HL-60 (cell line): ENCODE measurements around the gene ISG15.

ENCODE experiments used
- DNase-seq, 2 experiments: peaks; one replicate each; pipeline ENCODE4 v3.0.0-alpha.2; 2010 to 2020; ENCODE audit warnings: low read depth in 1 of 2, low spot score in 1 of 2
- H3K27ac ChIP-seq: fragments of 250-450 bp; sonication (Bioruptor Pico); replicated peaks from 2 replicates; pipeline ENCODE4 v1.5.1; 2020; ENCODE audit warnings: mild to moderate bottlenecking, moderate library complexity
- H3K27me3 ChIP-seq: fragments of 250-450 bp; sonication (Bioruptor Pico); 2 replicates; pipeline ENCODE4 v1.5.1; 2021; ENCODE audit warnings: mild to moderate bottlenecking, moderate library complexity; ENCODE audit not compliant: insufficient read depth, poor library complexity, severe bottlenecking
- H3K4me3 ChIP-seq: replicated peaks from 2 replicates; pipeline ENCODE4 v1.5.1; 2011; ENCODE audit warnings: mild to moderate bottlenecking, control low read depth, low read length; ENCODE audit not compliant: insufficient read depth
- CTCF ChIP-seq: IDR thresholded peaks from one replicate; pipeline ENCODE4 v1.5.1; 2011; ENCODE audit warnings: low read length, control low read depth, inconsistent platforms; ENCODE audit not compliant: insufficient read depth
- GABPA ChIP-seq: IDR thresholded peaks from 2 replicates; pipeline ENCODE4 v1.6.1; 2012; ENCODE audit warnings: low read depth
- POLR2AphosphoS5 ChIP-seq: IDR thresholded peaks from 2 replicates; pipeline ENCODE4 v1.6.1; 2012; ENCODE audit warnings: low read depth
- REST ChIP-seq: IDR thresholded peaks from 2 replicates; pipeline ENCODE4 v1.6.1; 2012; ENCODE audit warnings: low read depth; ENCODE audit not compliant: insufficient replicate concordance
- SPI1 ChIP-seq: IDR thresholded peaks from 2 replicates; pipeline ENCODE4 v1.6.1; 2012; ENCODE audit warnings: low read depth, mild to moderate bottlenecking, borderline replicate concordance

ISG15 gene

GRCh38 chr1:1049318-1050165 lies 36.2 kb downstream of the ISG15 start:
- no peak overlapping the region for H3K4me3 ChIP-seq
- TF ChIP-seq CTCF (no peak), GABPA (no peak), SPI1 (no peak), POLR2AphosphoS5 (no peak), REST (no peak)
- no peak overlapping the region for H3K27ac ChIP-seq
- DNase-seq = no peak
- H3K27me3 ChIP-seq = no peaks in the 10 kb centered on the region

DNA sequence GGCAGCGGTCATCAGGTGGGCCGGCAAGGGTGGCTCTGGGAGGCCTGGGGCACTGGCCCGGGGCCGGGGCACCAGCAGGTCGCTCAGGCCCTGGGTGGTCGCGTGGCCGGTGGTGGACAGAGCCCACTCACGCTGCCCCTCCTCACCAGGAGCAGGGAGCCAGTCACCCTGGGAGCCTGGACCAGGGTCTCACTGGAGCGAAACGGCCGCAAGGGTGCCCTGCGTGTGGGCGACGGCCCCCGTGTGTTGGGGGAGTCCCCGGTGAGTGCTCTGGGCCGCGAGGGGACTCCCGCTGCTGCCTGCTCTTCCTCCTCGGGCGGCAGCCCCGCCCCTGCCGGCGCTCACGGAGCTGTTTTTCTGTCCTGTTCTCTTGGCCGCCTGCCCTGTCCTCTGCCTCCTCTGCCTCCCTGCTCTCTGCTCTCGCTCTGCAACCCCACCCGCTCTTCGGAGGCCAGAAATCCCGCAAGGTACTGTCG lies 37.3 kb downstream of the ISG15 start:
- Histone ChIP-seq H3K27ac (no peak overlapping the region), H3K4me3 (no peak overlapping the region), H3K27me3 (no peaks in the 10 kb centered on the region)
- TF ChIP-seq GABPA = no peak
- no peak for TF ChIP-seq POLR2AphosphoS5
- TF ChIP-seq CTCF = no peak
- TF ChIP-seq REST = no peak
- TF ChIP-seq SPI1 = no peak
- no peak for DNase-seq

DNA sequence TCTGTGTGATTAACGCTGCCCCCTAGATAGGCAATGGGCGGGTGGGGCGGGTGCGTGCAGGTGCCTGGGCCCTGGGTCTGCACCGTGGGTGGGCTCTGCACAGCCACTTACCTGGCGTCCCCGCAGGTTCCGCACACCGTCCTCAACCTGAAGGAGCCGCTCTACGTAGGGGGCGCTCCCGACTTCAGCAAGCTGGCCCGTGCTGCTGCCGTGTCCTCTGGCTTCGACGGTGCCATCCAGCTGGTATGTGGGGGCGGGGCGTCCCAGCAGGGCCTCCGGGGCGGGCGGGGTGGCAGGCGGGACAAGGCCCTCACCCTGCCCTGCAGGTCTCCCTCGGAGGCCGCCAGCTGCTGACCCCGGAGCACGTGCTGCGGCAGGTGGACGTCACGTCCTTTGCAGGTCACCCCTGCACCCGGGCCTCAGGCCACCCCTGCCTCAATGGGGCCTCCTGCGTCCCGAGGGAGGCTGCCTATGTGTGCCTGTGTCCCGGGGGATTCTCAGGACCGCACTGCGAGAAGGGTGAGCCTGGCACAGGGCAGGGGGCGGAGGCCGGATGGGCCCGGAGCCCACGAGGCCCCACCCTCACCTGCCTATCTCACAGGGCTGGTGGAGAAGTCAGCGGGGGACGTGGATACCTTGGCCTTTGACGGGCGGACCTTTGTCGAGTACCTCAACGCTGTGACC lies 38.0 kb downstream of the ISG15 start:
- Histone ChIP-seq H3K27ac (no peak overlapping the region), H3K27me3 (no peaks in the 10 kb centered on the region), H3K4me3 (no peak overlapping the region)
- no peak for DNase-seq
- TF ChIP-seq GABPA (no peak), CTCF (no peak), SPI1 (no peak), REST (no peak), POLR2AphosphoS5 (no peak)
